Measurements from ENCODE around the gene SRGAP3.

Gene SRGAP3

GRCh38 chr3:9124730-9125129 lies 124.7 kb downstream of the SRGAP3 start:
- Histone ChIP-seq H3K9me3 (ENCODE audit: insufficient read depth, low read length) (no peaks in the 10 kb centered on the region), H3K27me3 (ENCODE audit: low read depth, low read length) (no peaks in the 10 kb centered on the region), H3K36me3 (replicated peaks; ENCODE audit: low read depth, low read length) (no peaks in the 10 kb centered on the region), H3K79me2 (ENCODE audit: low read length) (no peaks in the 10 kb centered on the region), H3K27ac (ENCODE audit: low read length) (no peak overlapping the region), H2AFZ (ENCODE audit: low read depth, low read length) (no peak overlapping the region), H3K4me1 (ENCODE audit: low read length) (no peaks in the 10 kb centered on the region), H3K4me2 (ENCODE audit: low read length) (no peak overlapping the region), H4K20me1 (ENCODE audit: insufficient read depth, low read length) (no peaks in the 10 kb centered on the region), H3K4me3 (ENCODE audit: low read length) (no peak overlapping the region), H3K9ac (ENCODE audit: low read length) (no peak overlapping the region)
- TF ChIP-seq EZH2phosphoT487 (IDR thresholded peaks at IDR 0.05; ENCODE audit: low read depth), result no peak
- TF ChIP-seq CTCF (IDR thresholded peaks at IDR 0.05; ENCODE audit: low read depth, low read length), result no peak

GRCh38 chr3:9123840-9124239 lies 125.6 kb downstream of the SRGAP3 start:
- no peaks in the 10 kb centered on the region for H3K4me1 ChIP-seq (ENCODE audit: low read length)
- H3K36me3 ChIP-seq (replicated peaks; ENCODE audit: low read depth, low read length), result no peaks in the 10 kb centered on the region
- H3K27me3 ChIP-seq (ENCODE audit: low read depth, low read length), result no peaks in the 10 kb centered on the region
- no peak overlapping the region for H3K4me2 ChIP-seq (ENCODE audit: low read length)
- H3K9me3 ChIP-seq (ENCODE audit: insufficient read depth, low read length), result no peaks in the 10 kb centered on the region
- H4K20me1 ChIP-seq (ENCODE audit: insufficient read depth, low read length), result no peaks in the 10 kb centered on the region
- H2AFZ ChIP-seq (ENCODE audit: low read depth, low read length), result no peak overlapping the region
- TF ChIP-seq CTCF (IDR thresholded peaks at IDR 0.05; ENCODE audit: low read depth, low read length) (no peak), EZH2phosphoT487 (IDR thresholded peaks at IDR 0.05; ENCODE audit: low read depth) (no peak)
- no peaks in the 10 kb centered on the region for H3K79me2 ChIP-seq (ENCODE audit: low read length)
- no peak overlapping the region for H3K27ac ChIP-seq (ENCODE audit: low read length)
- H3K4me3 ChIP-seq (ENCODE audit: low read length), result no peak overlapping the region
- no peak overlapping the region for H3K9ac ChIP-seq (ENCODE audit: low read length)

GRCh38 chr3:9122732-9123364 lies 126.6 kb downstream of the SRGAP3 start:
- Histone ChIP-seq H3K36me3 (replicated peaks; ENCODE audit: low read depth, low read length) (no peaks in the 10 kb centered on the region), H3K27me3 (ENCODE audit: low read depth, low read length) (no peaks in the 10 kb centered on the region), H3K79me2 (ENCODE audit: low read length) (no peaks in the 10 kb centered on the region), H4K20me1 (ENCODE audit: insufficient read depth, low read length) (no peaks in the 10 kb centered on the region), H3K27ac (ENCODE audit: low read length) (no peak overlapping the region), H3K4me1 (ENCODE audit: low read length) (no peaks in the 10 kb centered on the region), H2AFZ (ENCODE audit: low read depth, low read length) (no peak overlapping the region), H3K9me3 (ENCODE audit: insufficient read depth, low read length) (no peaks in the 10 kb centered on the region), H3K9ac (ENCODE audit: low read length) (no peak overlapping the region), H3K4me3 (ENCODE audit: low read length) (no peak overlapping the region), H3K4me2 (ENCODE audit: low read length) (no peak overlapping the region)
- TF ChIP-seq CTCF (IDR thresholded peaks at IDR 0.05; ENCODE audit: low read depth, low read length), result no peak
- no peak for TF ChIP-seq EZH2phosphoT487 (IDR thresholded peaks at IDR 0.05; ENCODE audit: low read depth)

- Histone ChIP-seq H3K9me3 (ENCODE audit: insufficient read depth, low read length) (no peaks in the 10 kb centered on the region), H3K4me2 (ENCODE audit: low read length) (no peak overlapping the region), H3K9ac (ENCODE audit: low read length) (no peak overlapping the region), H3K27ac (ENCODE audit: low read length) (no peak overlapping the region), H2AFZ (ENCODE audit: low read depth, low read length) (no peak overlapping the region), H3K36me3 (replicated peaks; ENCODE audit: low read depth, low read length) (no peaks in the 10 kb centered on the region), H3K27me3 (ENCODE audit: low read depth, low read length) (peaks cover 11% of the 10 kb centered on the region), H3K4me3 (ENCODE audit: low read length) (no peak overlapping the region), H3K4me1 (ENCODE audit: low read length) (no peaks in the 10 kb centered on the region), H3K79me2 (ENCODE audit: low read length) (no peaks in the 10 kb centered on the region), H4K20me1 (ENCODE audit: insufficient read depth, low read length) (no peaks in the 10 kb centered on the region)
- TF ChIP-seq EZH2phosphoT487 (IDR thresholded peaks at IDR 0.05; ENCODE audit: low read depth) (no peak), CTCF (IDR thresholded peaks at IDR 0.05; ENCODE audit: low read depth, low read length) (no peak)
Observed at GRCh38 chr3:9121366-9122001, 128.0 kb downstream of the SRGAP3 start.

All from OCI-LY3 (cell line).